ENCODE measurements around the gene NRG2.

DNA sequence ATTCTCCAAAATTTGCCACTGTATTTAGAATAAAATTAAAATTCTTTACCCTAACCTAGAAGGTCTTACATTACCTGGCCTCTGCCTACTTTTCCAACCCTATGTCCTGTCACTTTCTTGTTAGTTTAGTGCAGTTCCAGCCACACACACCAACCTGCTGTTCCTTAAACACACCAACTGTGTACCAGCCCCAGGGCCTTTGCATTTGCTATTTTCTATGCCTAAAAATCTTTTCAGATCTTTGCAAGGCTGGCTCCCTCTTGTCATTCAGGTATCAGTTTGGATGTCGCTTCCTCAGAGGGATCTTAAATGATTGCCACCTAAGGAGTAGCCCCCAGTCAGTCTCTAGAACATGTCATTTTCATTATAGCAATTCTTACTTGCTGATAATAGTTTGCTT, 17.7 kb upstream of the NRG2 start:
- TF ChIP-seq EZH2 (IDR thresholded peaks at IDR 0.05) (no peak), POLR2AphosphoS5 (IDR thresholded peaks at IDR 0.05; ENCODE audit: borderline replicate concordance, low read depth, low read length) (no peak)

Measured in SK-N-MC (cell line).